Hepatocyte (in vitro differentiated cells): Measurements from ENCODE around the gene VPS33B.

Experiments used
- CTCF ChIP-seq: fragments of 200-600 bp; sonication (generic); IDR thresholded peaks from 2 replicates; pipeline ENCODE4 v1.5.1; 2016; ENCODE audit warnings: antibody characterized with exemption, mild to moderate bottlenecking; ENCODE audit not compliant: poor library complexity
- EZH2phosphoT487 ChIP-seq: fragments of 200-600 bp; sonication (generic); IDR thresholded peaks from one replicate; pipeline ENCODE4 v1.6.1; 2018; ENCODE audit warnings: antibody characterized with exemption, mild to moderate bottlenecking, low read depth, moderate library complexity; ENCODE audit not compliant: unreplicated experiment, severe bottlenecking

- TF ChIP-seq CTCF, result no peak
- no peak for TF ChIP-seq EZH2phosphoT487
These were observed 40.3 kb downstream of the VPS33B start for GRCh38 chr15:90982135-90982534.
